ENCODE measurements around the gene PKIG.

Gene PKIG

GRCh38 chr20:44574372-44574771 is 8.0 kb upstream of the PKIG start:
- no peaks in the 10 kb centered on the region for H4K20me1 ChIP-seq (ENCODE audit: insufficient read depth, low read length)
- no peak overlapping the region for H2AFZ ChIP-seq (ENCODE audit: low read depth, low read length)
- H3K4me2 ChIP-seq (ENCODE audit: insufficient read depth, low read length): no peak overlapping the region
- H3K4me3 ChIP-seq (ENCODE audit: low read depth in 1 of 2, low read length in 2 of 2): no peak overlapping the region
- H3K79me2 ChIP-seq (ENCODE audit: insufficient read depth, low read length): no peaks in the 10 kb centered on the region
- no peak for DNase-seq
- H3K4me1 ChIP-seq (ENCODE audit: insufficient read depth, low read length): peaks cover 7% of the 10 kb centered on the region
- H3K27me3 ChIP-seq (ENCODE audit: insufficient read depth, low read length, poor library complexity): no peaks in the 10 kb centered on the region
- H3K9me3 ChIP-seq (ENCODE audit: insufficient read depth, low read length, severe bottlenecking): no peaks in the 10 kb centered on the region
- no peak for ATAC-seq (ENCODE audit: insufficient read depth, low read depth)
- TF ChIP-seq EZH2 (IDR thresholded peaks at IDR 0.05; ENCODE audit: borderline replicate concordance, low read depth, low read length, severe bottlenecking) (no peak), CTCF (IDR thresholded peaks at IDR 0.05; ENCODE audit: borderline replicate concordance, extremely low read depth, low read length, poor library complexity, severe bottlenecking) (no peak)
- no peaks in the 10 kb centered on the region for H3K36me3 ChIP-seq (ENCODE audit: insufficient read depth, low read length)
- H3K27ac ChIP-seq (ENCODE audit: low read length): no peak overlapping the region
- H3K9ac ChIP-seq (ENCODE audit: low read depth, low read length): no peak overlapping the region

- Histone ChIP-seq H4K20me1 (ENCODE audit: insufficient read depth, low read length) (no peaks in the 10 kb centered on the region), H3K4me1 (ENCODE audit: insufficient read depth, low read length) (peaks cover 5% of the 10 kb centered on the region), H3K36me3 (ENCODE audit: insufficient read depth, low read length) (no peaks in the 10 kb centered on the region), H3K9me3 (ENCODE audit: insufficient read depth, low read length, severe bottlenecking) (no peaks in the 10 kb centered on the region), H2AFZ (ENCODE audit: low read depth, low read length) (no peak overlapping the region), H3K27me3 (ENCODE audit: insufficient read depth, low read length, poor library complexity) (no peaks in the 10 kb centered on the region), H3K27ac (ENCODE audit: low read length) (no peak overlapping the region), H3K79me2 (ENCODE audit: insufficient read depth, low read length) (no peaks in the 10 kb centered on the region), H3K4me3 (ENCODE audit: low read depth in 1 of 2, low read length in 2 of 2) (no peak overlapping the region), H3K9ac (ENCODE audit: low read depth, low read length) (no peak overlapping the region), H3K4me2 (ENCODE audit: insufficient read depth, low read length) (no peak overlapping the region)
- TF ChIP-seq EZH2 (IDR thresholded peaks at IDR 0.05; ENCODE audit: borderline replicate concordance, low read depth, low read length, severe bottlenecking) (no peak), CTCF (IDR thresholded peaks at IDR 0.05; ENCODE audit: borderline replicate concordance, extremely low read depth, low read length, poor library complexity, severe bottlenecking) (peak; percentile 36)
- ATAC-seq (ENCODE audit: insufficient read depth, low read depth) (peak; percentile 49), DNase-seq (peak; percentile 29)
Observed at GRCh38 chr20:44576297-44576696, 6.1 kb upstream of the PKIG start.

- ATAC-seq (ENCODE audit: insufficient read depth, low read depth): no peak
- no peak overlapping the region for H3K9ac ChIP-seq (ENCODE audit: low read depth, low read length)
- no peaks in the 10 kb centered on the region for H3K9me3 ChIP-seq (ENCODE audit: insufficient read depth, low read length, severe bottlenecking)
- no peak overlapping the region for H3K27ac ChIP-seq (ENCODE audit: low read length)
- no peak for DNase-seq
- TF ChIP-seq CTCF (IDR thresholded peaks at IDR 0.05; ENCODE audit: borderline replicate concordance, extremely low read depth, low read length, poor library complexity, severe bottlenecking) (no peak), EZH2 (IDR thresholded peaks at IDR 0.05; ENCODE audit: borderline replicate concordance, low read depth, low read length, severe bottlenecking) (no peak)
- H2AFZ ChIP-seq (ENCODE audit: low read depth, low read length): no peak overlapping the region
- H3K4me2 ChIP-seq (ENCODE audit: insufficient read depth, low read length): no peak overlapping the region
- no peaks in the 10 kb centered on the region; the same call in 1 of the 2 replicates for H3K4me1 ChIP-seq (ENCODE audit: insufficient read depth, low read length)
- no peaks in the 10 kb centered on the region for H3K36me3 ChIP-seq (ENCODE audit: insufficient read depth, low read length)
- H3K79me2 ChIP-seq (ENCODE audit: insufficient read depth, low read length): no peaks in the 10 kb centered on the region
- H3K4me3 ChIP-seq (ENCODE audit: low read depth in 1 of 2, low read length in 2 of 2): no peak overlapping the region
- no peaks in the 10 kb centered on the region for H3K27me3 ChIP-seq (ENCODE audit: insufficient read depth, low read length, poor library complexity)
- no peaks in the 10 kb centered on the region for H4K20me1 ChIP-seq (ENCODE audit: insufficient read depth, low read length)
Observed at GRCh38 chr20:44579313-44580081, 2.9 kb upstream of the PKIG start.
